B cell (primary cell): ENCODE data around the gene TPCN1. TPM values are rescaled to one million over a fixed set of nuclear protein-coding genes. Genes with fewer than 3 reads are reported as not detected.

Experiments
- ATAC-seq: fragments of 200-7000 bp; cut with Tn5 transposase; one replicate; pipeline ENCODE4 v1.10.0; 2021; ENCODE audit warnings: low read depth, mild to moderate bottlenecking, moderate number of reproducible peaks, moderate library complexity
- CTCF ChIA-PET: fragments of 350-600 bp; sonication (Branson Sonifier 250); formaldehyde crosslinking; loops from one replicate; lab custom pipeline; 2021; ENCODE audit warnings: antibody characterized with exemption, inconsistent platforms; lab: Charles Lee
- POLR2A ChIA-PET: fragments of 350-600 bp; sonication (Branson Sonifier 250); formaldehyde crosslinking; loops from one replicate; lab custom pipeline; 2021; ENCODE audit warnings: antibody characterized with exemption; lab: Charles Lee
- DNase-seq: peaks from one replicate; pipeline ENCODE4 v3.0.0; 2013
- H2AFZ ChIP-seq: 2 replicates; pipeline ENCODE4 v1.6.1; 2012; ENCODE audit warnings: mild to moderate bottlenecking, low read depth, low read length; ENCODE audit not compliant: insufficient read depth, poor library complexity, severe bottlenecking
- H3K27ac ChIP-seq, 2 donors: 1 replicate in 1 of 2; 2 replicates in 1 of 2; pipeline ENCODE4 v1.5.1; 2012 to 2013; ENCODE audit warnings: low read length in 2 of 2, mild to moderate bottlenecking in 2 of 2, moderate library complexity in 1 of 2
- H3K27me3 ChIP-seq, 4 experiments: fragments of 200-600 bp in 1 of 4; sonication (generic) in 1 of 4; replicated peaks in 1 of 4; 1 replicate in 2 of 4; 2 replicates in 2 of 4; pipeline versions ENCODE4 v1.6.1 to v1.7.0; 2013 to 2016; ENCODE audit warnings: low read length in 3 of 4, mild to moderate bottlenecking in 2 of 4, mixed read lengths in 1 of 4, moderate library complexity in 1 of 4; ENCODE audit not compliant: insufficient read depth in 4 of 4, control insufficient read depth in 3 of 4; ENCODE audit errors: control extremely low read depth in 1 of 4
- H3K36me3 ChIP-seq, 2 experiments: replicated peaks in 1 of 2; 1 replicate in 1 of 2; 2 replicates in 1 of 2; pipeline versions ENCODE4 v1.6.1 to v1.7.1; 2013; ENCODE audit warnings: low read length in 1 of 2; ENCODE audit not compliant: insufficient read depth in 2 of 2, control insufficient read depth in 1 of 2; ENCODE audit errors: control extremely low read depth in 1 of 2, extremely low read depth in 1 of 2
- H3K4me1 ChIP-seq, 2 donors: fragments of 200-600 bp in 1 of 2; sonication (generic) in 1 of 2; 1 replicate in 1 of 2; 2 replicates in 1 of 2; pipeline versions ENCODE4 v1.5.1 to v1.6.1; 2013 to 2017; ENCODE audit warnings: low read length in 2 of 2; ENCODE audit not compliant: control insufficient read depth in 2 of 2, insufficient read depth in 2 of 2
- H3K4me2 ChIP-seq: replicated peaks from 2 replicates; pipeline ENCODE3; 2012; ENCODE audit warnings: mild to moderate bottlenecking, low read depth, low read length; ENCODE audit not compliant: poor library complexity, severe bottlenecking
- H3K4me3 ChIP-seq, 5 experiments: fragments of 200-600 bp in 1 of 5; sonication (generic) in 1 of 5; 1 replicate in 3 of 5; 2 replicates in 2 of 5; pipeline versions ENCODE4 v1.5.1 to v1.7.0; 2011 to 2016; ENCODE audit warnings: low read length in 4 of 5, mild to moderate bottlenecking in 4 of 5, low read depth in 2 of 5, control low read depth in 1 of 5, moderate library complexity in 1 of 5; ENCODE audit not compliant: insufficient read depth in 1 of 5; ENCODE audit errors: control extremely low read depth in 1 of 5, extremely low read depth in 1 of 5
- H3K79me2 ChIP-seq: fragments of 200-600 bp; sonication (generic); one replicate; pipeline ENCODE4 v1.6.0; 2016; ENCODE audit warnings: low read length; ENCODE audit not compliant: control insufficient read depth, insufficient read depth
- H3K9ac ChIP-seq: fragments of 200-600 bp; sonication (generic); 2 replicates; pipeline ENCODE4 v1.6.1; 2017; ENCODE audit warnings: mild to moderate bottlenecking, low read length, moderate library complexity
- H3K9me3 ChIP-seq, 3 donors: one replicate each; pipeline versions ENCODE4 v1.6.1 to v1.7.1; 2013; ENCODE audit warnings: low read length in 2 of 3; ENCODE audit not compliant: control insufficient read depth in 2 of 3, insufficient read depth in 1 of 3; ENCODE audit errors: control extremely low read depth in 1 of 3
- H4K20me1 ChIP-seq: 2 replicates; pipeline ENCODE4 v1.6.0; 2012; ENCODE audit warnings: mild to moderate bottlenecking, low read length; ENCODE audit not compliant: insufficient read depth, control insufficient read depth, poor library complexity, severe bottlenecking
- H3K27ac Mint-ChIP-seq: one replicate; pipeline ENCODE4 v1.8.0; 2021; ENCODE audit warnings: mixed read lengths
- H3K27me3 Mint-ChIP-seq: one replicate; pipeline ENCODE4 v1.8.0; 2021; ENCODE audit warnings: mixed read lengths
- H3K4me1 Mint-ChIP-seq: one replicate; pipeline ENCODE4 v1.8.0; 2021; ENCODE audit warnings: mixed read lengths
- H3K4me3 Mint-ChIP-seq: one replicate; pipeline ENCODE4 v1.8.0; 2021; ENCODE audit warnings: mixed read lengths
- H3K9me3 Mint-ChIP-seq: one replicate; pipeline ENCODE4 v1.8.0; 2022; ENCODE audit warnings: mixed read lengths; ENCODE audit not compliant: insufficient read depth
- EZH2 ChIP-seq: IDR thresholded peaks from 2 replicates; pipeline ENCODE4 v1.6.1; 2012; ENCODE audit warnings: borderline replicate concordance, low read depth, mild to moderate bottlenecking, moderate library complexity, low read length; ENCODE audit not compliant: insufficient read depth, poor library complexity, severe bottlenecking
- WGBS: methylation state at CpG from one replicate; pipeline ENCODE4 v1.1.5; 2013; ENCODE audit warnings: missing lambda C conversion rate; ENCODE audit not compliant: insufficient coverage; 5-methylcytosine and 5-hydroxymethylcytosine counted together
- intact Hi-C: fragments of 100-400 bp; cut with micrococcal nuclease; formaldehyde crosslinking; loops from one replicate; pipeline ENCODE4 v1.10.0; 2022
- polyA plus RNA-seq: library from polyadenylated mRNA; depleted of rRNA; stranded (reverse); fragments of >200 nt; gene quantifications from 2 replicates; pipeline ENCODE4 v1.2.3, GENCODE V29; 2012
- total RNA-seq, 2 donors: library from RNA; stranded (reverse); fragments of 120-200 nt in 1 of 2; gene quantifications; 1 replicate in 1 of 2; 2 replicates in 1 of 2; pipeline versions ENCODE4 v1.2.3 to v1.2.4, GENCODE V29; 2013 to 2022
- TF ChIP-seq, protein P1 (sequence below): fragments of 200-600 bp; IDR thresholded peaks from one replicate; pipeline ENCODE4 v1.8.0; 2022; ENCODE audit warnings: antibody characterized with exemption, mild to moderate bottlenecking

The TPCN1 gene
- total and polyA plus RNA-seq, 2 donors (not counting 1 experiment from before 2014, with no cell fraction given) = 80.8 to 258 TPM

DNA sequence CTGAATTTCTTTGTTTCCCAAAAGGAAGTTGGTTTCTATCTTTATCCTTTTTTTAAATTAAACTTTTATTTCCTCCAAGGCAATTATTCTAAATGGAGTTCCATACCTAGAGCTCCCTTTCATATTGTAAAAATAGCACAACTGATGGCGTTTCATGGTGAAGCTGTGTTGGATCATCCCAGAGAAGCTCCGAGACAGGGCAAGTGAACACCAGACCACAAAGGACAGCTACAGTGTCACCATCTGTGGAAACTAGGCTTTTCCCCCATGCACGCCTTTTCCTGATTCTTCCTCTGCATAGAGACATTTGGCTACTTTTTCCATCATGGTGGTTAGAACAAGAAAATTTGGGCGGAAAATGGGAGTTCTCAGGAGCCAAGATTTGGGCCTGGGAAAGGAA is 12.7 kb downstream of the TPCN1 start:
- Histone ChIP-seq H2AFZ (no peak overlapping the region), H3K9ac (no peak overlapping the region), H3K4me3 (no peak overlapping the region), H3K79me2 (peaks cover 32% of the 10 kb centered on the region), H4K20me1 (no peaks in the 10 kb centered on the region), H3K9me3 (peaks cover 0 to 4% (median 0%) of the 10 kb centered on the region in 3 donors), H3K27ac (peak overlapping the region in 1 of 2 donors; percentile 73), H3K36me3 (peaks cover 0 to 39% of the 10 kb centered on the region in 2 experiments), H3K4me2 (peak overlapping the region; percentile 76), H3K27me3 (no peaks in the 10 kb centered on the region), H3K4me1 (peaks cover 65 to 74% of the 10 kb centered on the region in 2 donors)
- intact Hi-C loops = loop anchor here (1.0 kb wide), 6 partner anchors 13 to 124 kb away; partner anchors contain the start of genes DDX54, PLBD2, RITA1 and SLC8B1
- peaks cover 76% of the 10 kb centered on the region for H3K4me1 Mint-ChIP-seq
- DNase-seq = no peak
- no peaks in the 10 kb centered on the region for H3K9me3 Mint-ChIP-seq
- 100% methylated on average over 3 of the region's 4 CpGs for WGBS
- no peak overlapping the region for H3K27ac Mint-ChIP-seq
- POLR2A ChIA-PET = interaction anchor here (1.8 to 2.2 kb wide), 2 partner anchors 25 to 37 kb away, joined by 17 to 37 read pairs; no protein-coding TSS in a partner anchor
- no peaks in the 10 kb centered on the region for H3K27me3 Mint-ChIP-seq
- H3K4me3 Mint-ChIP-seq = no peak overlapping the region
- CTCF ChIA-PET = interaction anchor here (0.9 to 7.3 kb wide), 8 partner anchors 11 to 191 kb away, joined by 3 to 96 read pairs (median 6); partner anchors contain the start of genes DDX54, RITA1 and TPCN1
- ATAC-seq = no peak
- TF ChIP-seq EZH2 = no peak
- TF ChIP-seq, protein P1, sequence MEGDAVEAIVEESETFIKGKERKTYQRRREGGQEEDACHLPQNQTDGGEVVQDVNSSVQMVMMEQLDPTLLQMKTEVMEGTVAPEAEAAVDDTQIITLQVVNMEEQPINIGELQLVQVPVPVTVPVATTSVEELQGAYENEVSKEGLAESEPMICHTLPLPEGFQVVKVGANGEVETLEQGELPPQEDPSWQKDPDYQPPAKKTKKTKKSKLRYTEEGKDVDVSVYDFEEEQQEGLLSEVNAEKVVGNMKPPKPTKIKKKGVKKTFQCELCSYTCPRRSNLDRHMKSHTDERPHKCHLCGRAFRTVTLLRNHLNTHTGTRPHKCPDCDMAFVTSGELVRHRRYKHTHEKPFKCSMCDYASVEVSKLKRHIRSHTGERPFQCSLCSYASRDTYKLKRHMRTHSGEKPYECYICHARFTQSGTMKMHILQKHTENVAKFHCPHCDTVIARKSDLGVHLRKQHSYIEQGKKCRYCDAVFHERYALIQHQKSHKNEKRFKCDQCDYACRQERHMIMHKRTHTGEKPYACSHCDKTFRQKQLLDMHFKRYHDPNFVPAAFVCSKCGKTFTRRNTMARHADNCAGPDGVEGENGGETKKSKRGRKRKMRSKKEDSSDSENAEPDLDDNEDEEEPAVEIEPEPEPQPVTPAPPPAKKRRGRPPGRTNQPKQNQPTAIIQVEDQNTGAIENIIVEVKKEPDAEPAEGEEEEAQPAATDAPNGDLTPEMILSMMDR = no peak

DNA sequence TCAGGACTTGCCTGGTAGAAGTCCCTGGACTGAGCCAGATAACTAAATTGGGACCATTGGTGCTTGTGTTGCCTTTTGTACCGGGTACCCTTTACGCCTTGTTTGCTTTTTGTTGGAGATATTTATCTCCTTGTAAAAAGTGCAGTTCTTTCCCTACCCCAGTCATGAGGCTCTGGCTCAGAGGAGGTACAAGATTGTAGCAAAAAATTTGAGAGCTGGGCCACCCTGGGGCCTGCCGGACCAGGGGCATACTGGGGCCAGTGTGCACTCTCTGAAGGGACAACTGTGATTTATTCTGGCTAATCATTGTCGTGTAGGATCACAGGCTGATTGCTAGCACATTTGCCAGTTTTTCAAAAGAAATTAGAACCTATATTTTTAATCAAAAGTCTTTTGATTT is 13.2 kb downstream of the TPCN1 start:
- Mint-ChIP-seq H3K9me3 (no peaks in the 10 kb centered on the region), H3K27ac (no peak overlapping the region), H3K4me1 (peaks cover 75% of the 10 kb centered on the region), H3K4me3 (no peak overlapping the region), H3K27me3 (no peaks in the 10 kb centered on the region)
- no peaks in the 10 kb centered on the region for H3K27me3 ChIP-seq
- H3K79me2 ChIP-seq = peaks cover 36% of the 10 kb centered on the region
- H3K4me1 ChIP-seq = peaks cover 60 to 73% of the 10 kb centered on the region in 2 donors
- ATAC-seq (no peak), DNase-seq (no peak)
- peaks cover 0 to 4% (median 0%) of the 10 kb centered on the region in 3 donors for H3K9me3 ChIP-seq
- ChIA-PET POLR2A (interaction anchor here (1.4 kb wide), 1 partner anchor 13 kb away, joined by 4 read pairs; the partner anchor contains the start of gene TPCN1), CTCF (interaction anchor here (0.9 to 7.3 kb wide), 9 partner anchors 10 to 191 kb away, joined by 3 to 96 read pairs (median 4); partner anchors contain the start of gene TPCN1)
- intact Hi-C loops = no loop called here
- H3K27ac ChIP-seq = no peak overlapping the region
- H4K20me1 ChIP-seq = no peaks in the 10 kb centered on the region
- TF ChIP-seq, protein P1 = no peak
- TF ChIP-seq EZH2 = no peak
- H3K4me2 ChIP-seq = no peak overlapping the region
- H2AFZ ChIP-seq = no peak overlapping the region
- WGBS = 86% methylated on average over 1 of the region's 4 CpGs
- H3K4me3 ChIP-seq = no peak overlapping the region
- peaks cover 0 to 43% of the 10 kb centered on the region in 2 experiments for H3K36me3 ChIP-seq
- H3K9ac ChIP-seq = no peak overlapping the region
